BE2C (cell line): ENCODE data around the gene CYB561A3.

Experiments used
- DNase-seq: peaks from one replicate; pipeline ENCODE4 v3.0.0-alpha.2; 2020
- H3K27me3 ChIP-seq: fragments of 250-450 bp; sonication (Bioruptor Pico); 2 replicates; pipeline ENCODE4 v1.5.1; 2020; ENCODE audit warnings: mild to moderate bottlenecking
- H3K36me3 ChIP-seq: fragments of 250-450 bp; sonication (Bioruptor Pico); 2 replicates; pipeline ENCODE4 v1.5.1; 2020; ENCODE audit warnings: mild to moderate bottlenecking
- H3K4me1 ChIP-seq: fragments of 250-450 bp; sonication (Bioruptor Pico); 2 replicates; pipeline ENCODE4 v1.5.1; 2020
- H3K4me3 ChIP-seq: 2 replicates; pipeline ENCODE4 v1.5.1; 2011; ENCODE audit warnings: low read depth, low read length
- H3K9me3 ChIP-seq: fragments of 250-450 bp; sonication (Bioruptor Pico); 2 replicates; pipeline ENCODE4 v1.5.1; 2020
- CTCF ChIP-seq: IDR thresholded peaks from 2 replicates; pipeline ENCODE4 v1.5.1; 2012; ENCODE audit warnings: mild to moderate bottlenecking, low read depth, low read length

CYB561A3 gene

DNA sequence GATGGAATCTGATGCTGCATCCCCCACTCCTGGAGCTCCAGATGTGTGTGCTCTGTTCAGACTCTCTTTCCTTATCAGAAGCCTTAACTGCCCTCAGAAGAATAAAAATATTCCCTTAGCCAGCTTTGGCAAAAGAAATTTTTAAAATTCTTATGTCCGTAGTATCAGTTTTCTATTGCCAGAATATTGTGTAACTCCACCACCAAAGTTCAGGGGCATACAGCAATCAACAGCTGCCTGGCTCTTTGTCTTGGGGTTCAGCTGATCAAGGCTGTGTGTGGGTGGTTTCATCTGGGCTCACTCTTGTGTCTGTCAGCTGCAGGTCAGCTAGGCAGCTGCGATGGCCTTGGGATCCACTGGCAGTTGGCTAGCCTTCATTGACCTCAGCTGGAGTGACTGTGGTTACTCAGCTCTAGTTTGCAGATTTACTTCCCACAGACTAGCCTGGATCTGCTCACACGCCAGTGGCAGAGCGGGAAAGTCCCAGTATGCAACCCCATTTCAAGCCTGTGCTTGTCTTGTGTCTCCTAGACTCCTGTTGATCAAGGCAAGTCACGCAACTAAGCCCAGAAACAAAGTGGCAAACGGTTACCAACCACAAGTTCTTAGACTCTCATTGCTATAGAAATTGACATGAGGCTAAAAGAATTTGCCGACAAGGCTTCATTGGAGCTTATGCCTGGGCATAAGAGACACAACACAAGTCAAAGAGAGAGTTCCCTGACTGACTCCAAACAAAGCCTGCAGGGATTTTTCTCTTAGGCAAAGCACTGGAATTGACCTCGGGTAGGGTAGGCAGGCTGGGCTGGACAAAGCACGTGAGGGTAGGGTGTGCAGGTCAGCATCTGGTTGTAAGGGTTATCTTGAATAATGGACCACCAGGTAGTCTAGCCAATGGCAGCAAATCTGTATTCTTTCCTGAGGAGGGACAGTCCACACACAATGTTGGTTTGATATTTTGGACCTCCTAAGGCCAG, 8.0 kb upstream of the CYB561A3 start:
- Histone ChIP-seq H3K9me3 (no peaks in the 10 kb centered on the region), H3K27me3 (no peaks in the 10 kb centered on the region), H3K36me3 (peaks cover 37% of the 10 kb centered on the region), H3K4me3 (no peak overlapping the region), H3K4me1 (peaks cover 7% of the 10 kb centered on the region)
- no peak for TF ChIP-seq CTCF
- DNase-seq = no peak

DNA sequence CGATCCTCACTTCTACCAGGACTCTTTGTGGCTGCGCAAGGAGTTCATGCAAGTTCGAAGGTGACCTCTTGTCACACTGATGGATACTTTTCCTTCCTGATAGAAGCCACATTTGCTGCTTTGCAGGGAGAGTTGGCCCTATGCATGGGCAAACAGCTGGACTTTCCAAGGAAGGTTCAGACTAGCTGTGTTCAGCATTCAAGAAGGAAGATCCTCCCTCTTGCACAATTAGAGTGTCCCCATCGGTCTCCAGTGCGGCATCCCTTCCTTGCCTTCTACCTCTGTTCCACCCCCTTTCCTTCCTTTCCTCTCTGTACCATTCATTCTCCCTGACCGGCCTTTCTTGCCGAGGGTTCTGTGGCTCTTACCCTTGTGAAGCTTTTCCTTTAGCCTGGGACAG, 7.0 kb upstream of the CYB561A3 start:
- DNase-seq = no peak
- Histone ChIP-seq H3K36me3 (peaks cover 43% of the 10 kb centered on the region), H3K4me3 (no peak overlapping the region), H3K9me3 (no peaks in the 10 kb centered on the region), H3K4me1 (peaks cover 7% of the 10 kb centered on the region), H3K27me3 (no peaks in the 10 kb centered on the region)
- TF ChIP-seq CTCF = no peak

DNA sequence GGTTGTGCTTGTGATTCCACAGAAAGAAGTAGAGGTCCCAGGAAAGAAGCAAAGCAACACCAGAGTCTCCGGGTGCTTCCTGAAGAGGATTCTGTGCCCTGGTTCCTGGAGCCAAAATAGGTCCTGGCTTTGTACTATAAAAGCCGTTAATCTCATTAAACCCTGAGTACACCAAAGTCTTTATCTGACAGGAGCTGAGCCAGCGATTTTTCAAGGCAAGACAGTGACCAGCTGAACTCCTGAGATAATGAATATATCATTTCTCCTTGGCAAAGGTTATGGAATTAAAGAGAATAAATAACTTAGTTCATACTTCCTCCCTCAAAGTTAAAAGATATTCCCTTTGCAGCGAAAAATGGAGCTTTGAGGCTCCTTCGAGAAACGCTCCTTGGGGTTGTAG, 5.7 kb upstream of the CYB561A3 start:
- DNase-seq = peak; percentile 24
- Histone ChIP-seq H3K4me1 (peaks cover 7% of the 10 kb centered on the region), H3K36me3 (peaks cover 43% of the 10 kb centered on the region), H3K27me3 (no peaks in the 10 kb centered on the region), H3K9me3 (no peaks in the 10 kb centered on the region), H3K4me3 (no peak overlapping the region)
- TF ChIP-seq CTCF = no peak

DNA sequence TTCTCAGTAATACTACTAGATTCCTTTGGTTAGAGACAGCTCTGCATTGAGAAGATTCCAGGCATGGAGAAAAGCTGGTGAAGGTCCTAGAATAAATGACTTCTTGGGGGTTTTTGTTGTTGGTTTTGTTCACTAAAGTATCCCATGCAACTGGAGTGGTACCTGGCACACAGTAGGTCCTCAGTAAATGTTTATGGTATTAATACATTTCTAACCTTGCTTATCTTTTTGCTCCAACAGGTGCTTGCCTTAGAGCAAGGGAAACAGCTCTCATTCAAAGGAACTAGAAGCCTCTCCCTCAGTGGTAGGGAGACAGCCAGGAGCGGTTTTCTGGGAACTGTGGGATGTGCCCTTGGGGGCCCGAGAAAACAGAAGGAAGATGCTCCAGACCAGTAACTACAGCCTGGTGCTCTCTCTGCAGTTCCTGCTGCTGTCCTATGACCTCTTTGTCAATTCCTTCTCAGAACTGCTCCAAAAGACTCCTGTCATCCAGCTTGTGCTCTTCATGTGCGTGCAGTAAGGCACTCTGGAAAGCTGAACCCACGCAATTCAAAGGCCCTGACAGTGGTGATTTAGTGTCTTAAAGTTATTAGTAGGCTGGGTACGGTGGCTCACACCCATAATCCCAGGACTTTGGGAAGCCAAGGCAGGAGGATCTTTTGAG, 2.5 kb upstream of the CYB561A3 start:
- Histone ChIP-seq H3K36me3 (peaks cover 40% of the 10 kb centered on the region), H3K4me1 (peaks cover 7% of the 10 kb centered on the region)
- no peak for DNase-seq

GRCh38 chr11:61362542-61362875, 827 bp upstream of the CYB561A3 start:
- Histone ChIP-seq H3K4me1 (peaks cover 5% of the 10 kb centered on the region; the same call in 1 of the 2 replicates), H3K4me3 (peak overlapping the region; percentile 76), H3K36me3 (peaks cover 26% of the 10 kb centered on the region), H3K27me3 (no peaks in the 10 kb centered on the region), H3K9me3 (no peaks in the 10 kb centered on the region)
- no peak for TF ChIP-seq CTCF
- DNase-seq = no peak

More for the DNA sequence above, 2.5 kb upstream of the CYB561A3 start:
- Histone ChIP-seq H3K27me3 (no peaks in the 10 kb centered on the region), H3K4me3 (no peak overlapping the region), H3K9me3 (no peaks in the 10 kb centered on the region)
- no peak for TF ChIP-seq CTCF
